NCI-H1417 (cell line): ENCODE data around the gene CRADD.
A peak's percentile ranks its signal among the peaks of the same experiment; 100 is the strongest.
"Not testable (repeated sequence)": the region's sequence is repeated elsewhere in the genome, so short reads cannot be mapped to it uniquely, and the experiment has no call there.

Experiments
- DNase-seq, 3 experiments: peaks; one replicate each; lab custom pipeline; 2025; lab: John Stamatoyannopoulos, UW

Gene CRADD

GRCh38 chr12:93758801-93759373 lies 81.7 kb downstream of the CRADD start:
- no peak for DNase-seq

GRCh38 chr12:93759512-93760081 lies 82.4 kb downstream of the CRADD start:
- no peak for DNase-seq

- no peak for DNase-seq
Observed at GRCh38 chr12:93760275-93760875, 83.2 kb downstream of the CRADD start.

- no peak for DNase-seq
Observed at GRCh38 chr12:93762059-93762719, 85.0 kb downstream of the CRADD start.

DNA sequence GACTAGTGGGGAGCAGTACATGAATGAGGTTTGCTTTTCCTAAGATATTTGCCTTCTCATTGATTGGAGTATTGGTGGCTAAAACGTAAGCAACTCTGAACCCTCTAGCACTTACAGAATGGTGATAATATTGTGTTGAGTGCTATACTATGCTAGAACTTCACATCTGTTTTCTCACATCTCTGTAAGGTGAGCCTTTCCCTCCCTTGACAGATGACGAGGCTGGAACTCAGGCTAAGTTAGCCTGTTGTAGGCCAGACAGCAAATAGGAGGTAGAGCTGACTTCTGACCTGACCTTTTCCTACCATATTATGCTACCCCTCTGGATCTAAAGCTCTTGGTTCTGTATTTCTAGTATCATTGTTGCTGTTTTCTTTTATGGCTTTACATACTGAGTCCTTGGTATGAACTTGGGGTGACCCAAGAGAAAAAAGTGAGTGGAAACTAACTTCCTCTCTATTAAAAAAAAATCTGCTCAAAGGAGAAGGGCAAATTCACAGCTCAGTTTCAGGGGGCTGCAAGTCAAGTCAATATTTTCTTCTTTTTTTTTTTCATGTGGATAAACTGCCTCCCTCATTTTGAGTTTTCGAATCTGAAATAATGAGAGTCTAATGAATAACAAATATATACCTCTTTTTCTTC lies 85.9 kb downstream of the CRADD start:
- DNase-seq = no peak

- DNase-seq = no peak
Observed at GRCh38 chr12:93763746-93764147, 86.6 kb downstream of the CRADD start.

- no peak for DNase-seq
Observed at GRCh38 chr12:93766371-93766770, 89.2 kb downstream of the CRADD start.

DNA sequence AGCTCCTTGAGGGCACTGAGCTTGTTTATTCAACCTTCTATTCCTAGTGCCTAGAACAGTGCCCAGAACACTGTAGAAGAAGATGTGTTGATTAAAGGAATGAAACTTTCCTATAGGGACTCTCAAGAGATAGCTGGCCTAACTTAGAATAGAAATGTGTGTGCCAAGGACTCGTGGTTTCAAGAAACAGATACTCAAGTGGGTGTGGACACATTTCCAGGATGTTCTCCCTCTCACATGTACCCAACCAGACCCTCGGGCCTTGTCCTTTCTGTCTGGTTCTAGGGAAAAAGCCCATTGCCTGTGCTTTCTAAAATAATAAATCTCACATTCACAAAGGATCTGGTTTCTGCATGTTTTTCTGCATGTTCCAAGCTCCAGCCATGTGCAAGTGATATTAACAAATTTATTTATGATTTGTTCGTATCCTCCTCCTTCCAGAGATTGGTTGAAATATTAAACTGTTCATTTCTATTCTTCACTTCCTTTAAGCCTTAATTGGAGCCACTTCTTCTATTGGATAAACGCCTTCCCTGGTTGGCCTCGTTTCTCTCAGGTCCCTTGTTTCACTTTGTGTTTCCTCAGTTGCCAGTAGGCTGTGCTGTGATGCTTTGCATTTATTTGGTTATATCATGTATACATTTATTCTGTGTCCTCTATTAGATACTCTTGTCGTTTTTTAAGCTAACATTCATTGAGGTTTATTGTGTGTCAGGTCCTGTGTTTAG lies 89.8 kb downstream of the CRADD start:
- DNase-seq = peak; percentile 22 to 63 (median 60)

- DNase-seq = peak in 1 of 3 experiments; percentile 16
Observed at GRCh38 chr12:93767524-93767863, 90.3 kb downstream of the CRADD start.

DNA sequence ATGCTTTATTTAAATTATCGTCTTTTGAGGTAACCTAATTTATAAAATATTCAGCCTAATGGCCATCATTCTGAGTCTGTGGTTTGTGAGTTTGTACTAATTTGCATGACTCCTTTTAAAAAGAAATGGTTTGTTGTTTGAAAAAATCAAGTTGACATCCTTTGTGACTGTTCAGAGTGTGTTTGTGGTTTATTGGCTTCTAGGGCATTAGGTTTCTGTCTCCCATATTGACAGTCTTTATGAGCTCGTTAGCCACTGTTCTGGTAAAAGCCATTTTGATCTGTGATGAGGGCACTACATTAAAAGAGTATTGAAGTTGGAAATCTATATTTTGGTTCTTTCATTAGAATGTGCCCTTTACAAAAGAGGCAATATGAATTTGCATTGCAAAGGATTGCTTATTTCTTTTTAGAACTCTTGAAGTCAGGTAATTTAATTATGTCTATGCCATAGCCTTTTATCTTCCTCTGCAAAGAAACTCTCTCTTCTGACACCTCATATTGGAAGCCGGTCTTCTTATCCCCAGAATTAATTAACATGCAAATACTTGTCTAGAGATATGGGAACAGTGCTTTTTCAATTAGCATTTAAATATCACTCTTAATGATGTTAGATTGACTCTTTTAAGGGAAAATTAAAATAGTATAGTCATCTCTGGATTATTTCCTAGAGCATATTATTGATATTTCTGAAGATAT lies 95.0 kb downstream of the CRADD start:
- peak in 2 of 3 experiments; percentile 10 to 24 for DNase-seq

DNA sequence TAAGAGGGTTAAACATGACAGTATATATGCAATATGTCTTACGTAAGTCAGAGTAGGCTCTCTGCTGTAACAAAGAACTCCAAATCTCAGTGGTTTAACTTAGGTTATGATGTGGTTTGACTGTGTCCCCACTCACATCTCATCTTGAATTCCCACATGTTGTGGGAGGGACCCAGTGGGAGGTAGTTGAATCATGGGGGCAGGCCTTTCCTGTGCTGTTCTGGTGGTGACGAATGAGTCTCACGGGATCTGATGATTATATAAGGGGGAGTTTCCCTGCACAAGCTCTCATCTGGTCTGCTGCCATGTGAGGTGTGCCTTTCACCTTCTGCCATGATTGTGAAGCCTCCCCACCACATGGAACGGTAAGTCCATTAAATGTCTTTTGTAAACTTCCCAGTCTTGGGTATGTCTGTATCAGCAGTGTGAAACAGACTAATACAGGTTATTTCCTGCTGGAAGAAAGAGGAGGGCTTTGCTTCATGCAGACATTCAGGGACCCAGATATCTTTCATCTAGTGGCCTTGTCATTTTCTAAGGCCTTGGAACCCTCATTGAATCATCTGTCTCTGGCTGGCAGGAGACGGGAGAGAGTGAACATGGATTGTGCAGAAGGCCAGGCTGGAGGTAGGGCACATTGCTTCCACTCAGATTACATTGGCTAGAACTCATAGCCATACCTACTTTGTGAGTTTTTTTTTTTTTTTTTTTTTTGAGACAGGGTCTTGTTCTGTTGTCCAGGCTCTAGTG lies 96.1 kb downstream of the CRADD start:
- peak in 1 of 3 experiments; percentile 15 for DNase-seq

GRCh38 chr12:93776581-93777018 lies 99.4 kb downstream of the CRADD start:
- DNase-seq = no peak

- no peak for DNase-seq
Observed at GRCh38 chr12:93777254-93777653, 100.1 kb downstream of the CRADD start.

GRCh38 chr12:93778306-93778705 lies 101.1 kb downstream of the CRADD start:
- DNase-seq = no peak

GRCh38 chr12:93778766-93779165 lies 101.6 kb downstream of the CRADD start:
- no peak for DNase-seq

GRCh38 chr12:93780101-93780641 lies 103.0 kb downstream of the CRADD start:
- DNase-seq = no peak

DNA sequence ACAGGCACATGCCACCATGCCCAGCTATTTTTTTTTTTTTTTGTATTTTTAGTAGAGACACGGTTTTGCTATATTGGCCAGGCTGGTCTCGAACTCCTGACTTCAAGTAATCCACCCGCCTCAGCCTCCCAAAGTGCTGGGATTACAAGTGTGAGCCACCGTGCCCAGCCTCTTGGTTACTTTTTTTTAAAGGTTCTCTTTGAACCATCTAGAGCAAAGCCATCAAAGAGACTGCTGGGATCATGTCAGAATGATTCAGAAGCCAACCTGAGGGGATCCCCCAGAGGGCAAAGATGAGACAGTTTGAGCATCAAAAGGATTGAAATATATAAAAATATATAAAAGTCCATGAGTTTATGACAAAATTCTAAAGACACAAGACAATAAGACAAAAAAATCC lies 103.7 kb downstream of the CRADD start:
- DNase-seq = not testable (repeated sequence)

DNA sequence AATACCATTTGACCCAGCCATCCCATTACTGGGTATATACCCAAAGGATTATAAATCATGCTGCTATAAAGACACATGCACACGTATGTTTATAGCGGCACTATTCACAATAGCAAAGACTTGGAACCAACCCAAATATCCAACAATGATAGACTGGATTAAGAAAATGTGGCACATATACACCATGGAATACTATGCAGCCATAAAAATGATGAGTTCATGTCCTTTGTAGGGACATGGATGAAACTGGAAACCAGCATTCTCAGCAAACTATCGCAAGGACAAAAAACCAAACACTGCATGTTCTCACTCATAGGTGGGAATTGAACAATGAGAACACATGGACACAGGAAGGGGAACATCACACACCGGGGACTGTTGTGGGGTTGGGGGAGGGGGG lies 104.8 kb downstream of the CRADD start:
- not testable (repeated sequence) for DNase-seq

DNA sequence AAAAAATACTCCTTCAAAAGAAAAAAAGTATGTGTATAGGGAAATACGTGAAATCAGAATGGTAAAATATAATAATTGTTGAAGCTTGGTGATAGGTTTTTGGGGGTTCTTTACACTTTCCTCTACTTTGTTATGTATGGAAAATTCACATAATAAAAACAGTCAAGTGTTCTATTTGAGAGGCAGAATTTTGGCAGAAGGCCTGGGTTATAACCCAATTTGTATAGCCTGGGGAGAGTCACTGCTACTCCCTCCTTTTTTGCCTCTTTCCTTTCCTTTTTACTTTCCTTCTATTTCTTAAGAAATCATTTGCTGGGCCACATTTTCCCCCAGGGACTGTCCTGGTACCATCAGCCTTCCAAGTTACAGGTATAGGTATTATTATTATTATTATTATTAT lies 105.7 kb downstream of the CRADD start:
- DNase-seq = no peak

DNA sequence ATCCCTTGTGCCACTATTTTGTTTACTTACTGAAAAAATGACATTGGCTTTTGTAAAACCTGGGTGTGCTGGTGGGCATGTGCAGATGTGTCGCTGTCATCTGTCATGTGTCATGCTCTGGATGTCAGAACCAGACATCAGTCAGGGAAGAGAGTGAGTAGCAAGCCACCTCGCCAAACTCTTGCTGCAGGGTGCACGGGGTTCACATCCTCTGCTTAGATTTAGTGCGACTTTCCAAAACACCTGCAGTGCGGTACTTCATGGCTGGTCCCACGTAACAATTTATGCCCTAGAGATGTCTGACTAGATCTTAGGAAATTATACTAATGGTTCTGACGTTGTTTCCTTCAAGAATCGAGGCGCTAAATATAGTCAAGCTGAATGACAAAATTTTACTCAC lies 106.7 kb downstream of the CRADD start:
- DNase-seq = no peak
